MM.1S (cell line): ENCODE measurements around the gene TTLL6.

Source experiments
- EZH2 ChIP-seq: fragments of 300-600 bp; sonication (generic); optimal IDR thresholded peaks from 2 replicates; pipeline ENCODE3; 2017; ENCODE audit warnings: low read depth, mild to moderate bottlenecking, antibody characterized with exemption, low read length, mixed read lengths
- EZH2phosphoT487 ChIP-seq: fragments of 300-600 bp; sonication (generic); IDR thresholded peaks from 2 replicates; pipeline ENCODE4 v1.6.1; 2018; ENCODE audit warnings: antibody characterized with exemption, low read length
- TF ChIP-seq, protein P1 (sequence below): fragments of 300-600 bp; sonication (generic); IDR thresholded peaks from 2 replicates; pipeline ENCODE4 v1.5.1; 2016; ENCODE audit warnings: antibody characterized with exemption, low read length, mixed read lengths

DNA sequence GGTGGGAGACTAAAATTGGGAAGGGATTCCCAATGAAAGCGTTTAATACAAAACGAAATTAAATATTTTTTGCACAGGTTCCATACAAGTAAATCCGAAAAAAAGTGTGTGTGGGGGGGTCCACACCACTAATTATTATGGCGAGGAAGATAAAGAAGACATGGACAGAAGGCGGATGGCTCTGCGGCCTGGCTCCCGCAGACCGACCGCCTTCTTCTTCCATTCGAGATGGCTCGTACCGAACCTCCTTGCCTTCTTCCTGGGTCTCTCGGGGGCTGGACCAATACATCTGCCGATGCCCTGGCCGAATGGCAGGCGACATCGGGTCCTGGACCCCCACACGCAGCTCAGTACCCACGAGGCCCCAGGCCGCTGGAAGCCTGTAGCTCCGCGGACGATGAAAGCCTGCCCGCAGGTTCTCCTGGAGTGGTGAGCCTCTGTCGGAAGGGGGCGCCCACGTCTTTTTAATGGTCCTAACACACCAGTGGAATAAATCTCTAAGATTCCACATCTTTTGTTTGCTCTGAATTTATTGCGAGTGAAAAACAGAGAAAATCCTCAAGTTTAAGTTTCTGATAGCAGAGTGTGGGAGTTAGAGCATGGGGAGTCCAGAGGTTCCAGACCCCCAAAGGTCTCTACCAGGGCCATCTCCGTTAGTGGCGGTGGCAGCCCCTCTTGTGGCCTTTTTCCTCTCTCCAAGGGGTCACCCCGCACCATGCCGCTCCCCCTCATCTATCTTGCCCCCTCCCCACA, 92.6 kb downstream of the TTLL6 start:
- TF ChIP-seq, protein P1, sequence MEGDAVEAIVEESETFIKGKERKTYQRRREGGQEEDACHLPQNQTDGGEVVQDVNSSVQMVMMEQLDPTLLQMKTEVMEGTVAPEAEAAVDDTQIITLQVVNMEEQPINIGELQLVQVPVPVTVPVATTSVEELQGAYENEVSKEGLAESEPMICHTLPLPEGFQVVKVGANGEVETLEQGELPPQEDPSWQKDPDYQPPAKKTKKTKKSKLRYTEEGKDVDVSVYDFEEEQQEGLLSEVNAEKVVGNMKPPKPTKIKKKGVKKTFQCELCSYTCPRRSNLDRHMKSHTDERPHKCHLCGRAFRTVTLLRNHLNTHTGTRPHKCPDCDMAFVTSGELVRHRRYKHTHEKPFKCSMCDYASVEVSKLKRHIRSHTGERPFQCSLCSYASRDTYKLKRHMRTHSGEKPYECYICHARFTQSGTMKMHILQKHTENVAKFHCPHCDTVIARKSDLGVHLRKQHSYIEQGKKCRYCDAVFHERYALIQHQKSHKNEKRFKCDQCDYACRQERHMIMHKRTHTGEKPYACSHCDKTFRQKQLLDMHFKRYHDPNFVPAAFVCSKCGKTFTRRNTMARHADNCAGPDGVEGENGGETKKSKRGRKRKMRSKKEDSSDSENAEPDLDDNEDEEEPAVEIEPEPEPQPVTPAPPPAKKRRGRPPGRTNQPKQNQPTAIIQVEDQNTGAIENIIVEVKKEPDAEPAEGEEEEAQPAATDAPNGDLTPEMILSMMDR, result peak; percentile 72
- TF ChIP-seq EZH2 (no peak), EZH2phosphoT487 (no peak)
